GM18951 (cell line): ENCODE measurements around the gene ZNF749.
"Not testable (repeated sequence)": the region's sequence is repeated elsewhere in the genome, so short reads cannot be mapped to it uniquely, and the experiment has no call there.

ENCODE experiments used
- POLR2A ChIP-seq: IDR thresholded peaks from 4 replicates; pipeline ENCODE4 v1.6.1; 2011; ENCODE audit warnings: mild to moderate bottlenecking; ENCODE audit not compliant: insufficient read length, insufficient read depth; ENCODE audit errors: extremely low read depth
- in situ Hi-C: fragments of 300-500 bp; cut with MboI; formaldehyde crosslinking; loops from one replicate; pipeline ENCODE4 v1.12.0; 2022; ENCODE audit warnings: low sequenced_read_pairs, mixed read lengths, inconsistent platforms; ENCODE audit not compliant: unreplicated experiment

The ZNF749 gene

GRCh38 chr19:57434386-57435061, 601 bp upstream of the ZNF749 start:
- TF ChIP-seq POLR2A: no peak
- in situ Hi-C loops: no loop called here

- in situ Hi-C loops: no loop called here
- TF ChIP-seq POLR2A: no peak
Observed at GRCh38 chr19:57436417-57436816, 1.3 kb downstream of the ZNF749 start.

GRCh38 chr19:57437931-57438330, 2.8 kb downstream of the ZNF749 start:
- no peak for TF ChIP-seq POLR2A
- in situ Hi-C loops: no loop called here

- no peak for TF ChIP-seq POLR2A
- in situ Hi-C loops: no loop called here
Observed at GRCh38 chr19:57438925-57439324, 3.8 kb downstream of the ZNF749 start.

GRCh38 chr19:57441979-57442752, 7.0 kb downstream of the ZNF749 start:
- in situ Hi-C loops: no loop called here
- no peak for TF ChIP-seq POLR2A

- in situ Hi-C loops: no loop called here
- no peak for TF ChIP-seq POLR2A
Observed at GRCh38 chr19:57443121-57443696, 8.1 kb downstream of the ZNF749 start.

- in situ Hi-C loops: no loop called here
- TF ChIP-seq POLR2A: no peak
Observed at GRCh38 chr19:57452307-57452706, 17.2 kb downstream of the ZNF749 start.

- in situ Hi-C loops: no loop called here
- TF ChIP-seq POLR2A: no peak
Observed at GRCh38 chr19:57465680-57466381, 30.7 kb downstream of the ZNF749 start.

- in situ Hi-C loops: no loop called here
- TF ChIP-seq POLR2A: no peak
Observed at GRCh38 chr19:57466489-57466888, 31.4 kb downstream of the ZNF749 start.

GRCh38 chr19:57473646-57474045, 38.5 kb downstream of the ZNF749 start:
- in situ Hi-C loops: no loop called here
- TF ChIP-seq POLR2A: no peak

- in situ Hi-C loops: no loop called here
- peak; percentile 46 for TF ChIP-seq POLR2A
Observed at GRCh38 chr19:57477191-57478008, 42.3 kb downstream of the ZNF749 start, which contains the start of gene ZNF772. Gene ZNF772, minus strand, starts transcription at chr19:57477566. Its CDS starts 257 bp downstream, at chr19:57477309.

- in situ Hi-C loops: not testable (repeated sequence)
Observed at GRCh38 chr19:57487477-57488298, 52.6 kb downstream of the ZNF749 start, which contains the start of gene ZNF419. Gene ZNF419, plus strand, starts transcription at chr19:57487750. Its CDS starts 201 bp downstream, at chr19:57487951.

GRCh38 chr19:57488299-57488644, 53.1 kb downstream of the ZNF749 start:
- in situ Hi-C loops: not testable (repeated sequence)

More at GRCh38 chr19:57487477-57488298, 52.6 kb downstream of the ZNF749 start, which contains the start of gene ZNF419:
- peak; percentile 67 for TF ChIP-seq POLR2A
